ENCODE results near the gene LEFTY1.

DNA sequence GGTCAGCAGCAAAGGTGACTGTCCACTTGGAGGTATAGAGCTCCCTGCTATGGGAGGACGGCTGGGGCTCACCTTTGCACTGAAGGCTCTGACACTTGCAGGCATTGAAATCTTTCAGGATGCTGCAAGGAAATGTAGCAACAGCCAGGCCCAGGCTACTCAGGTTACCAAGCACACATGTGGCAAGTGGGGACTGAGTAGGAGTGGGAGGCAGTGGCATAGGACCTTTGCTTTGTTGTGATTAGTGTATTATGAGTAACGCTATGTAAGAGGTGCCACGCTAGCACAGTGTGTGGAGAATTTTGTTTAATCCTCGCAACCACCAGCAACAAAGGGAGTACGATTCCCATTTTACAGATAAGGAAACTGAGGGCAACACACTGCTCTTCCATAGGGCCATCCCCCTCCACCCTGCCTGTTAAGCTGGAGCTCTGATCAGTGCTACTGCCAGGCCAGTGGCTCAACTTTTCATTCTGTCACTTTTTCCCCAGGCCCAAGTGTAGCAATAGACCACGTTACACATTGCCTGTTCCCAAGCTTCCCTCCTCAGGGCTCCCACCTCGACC lies 28.0 kb downstream of the LEFTY1 start:
- TF ChIP-seq, protein P1, sequence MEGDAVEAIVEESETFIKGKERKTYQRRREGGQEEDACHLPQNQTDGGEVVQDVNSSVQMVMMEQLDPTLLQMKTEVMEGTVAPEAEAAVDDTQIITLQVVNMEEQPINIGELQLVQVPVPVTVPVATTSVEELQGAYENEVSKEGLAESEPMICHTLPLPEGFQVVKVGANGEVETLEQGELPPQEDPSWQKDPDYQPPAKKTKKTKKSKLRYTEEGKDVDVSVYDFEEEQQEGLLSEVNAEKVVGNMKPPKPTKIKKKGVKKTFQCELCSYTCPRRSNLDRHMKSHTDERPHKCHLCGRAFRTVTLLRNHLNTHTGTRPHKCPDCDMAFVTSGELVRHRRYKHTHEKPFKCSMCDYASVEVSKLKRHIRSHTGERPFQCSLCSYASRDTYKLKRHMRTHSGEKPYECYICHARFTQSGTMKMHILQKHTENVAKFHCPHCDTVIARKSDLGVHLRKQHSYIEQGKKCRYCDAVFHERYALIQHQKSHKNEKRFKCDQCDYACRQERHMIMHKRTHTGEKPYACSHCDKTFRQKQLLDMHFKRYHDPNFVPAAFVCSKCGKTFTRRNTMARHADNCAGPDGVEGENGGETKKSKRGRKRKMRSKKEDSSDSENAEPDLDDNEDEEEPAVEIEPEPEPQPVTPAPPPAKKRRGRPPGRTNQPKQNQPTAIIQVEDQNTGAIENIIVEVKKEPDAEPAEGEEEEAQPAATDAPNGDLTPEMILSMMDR (IDR thresholded peaks at IDR 0.05), result no peak
- TF ChIP-seq POLR2AphosphoS5 (IDR thresholded peaks at IDR 0.05) (no peak), POLR2A (IDR thresholded peaks at IDR 0.05; ENCODE audit: low read depth) (no peak), EP300 (IDR thresholded peaks at IDR 0.05) (no peak)
